CMK (cell line): ENCODE measurements around the gene PKP4.

Experiments used
- DNase-seq: peaks from one replicate; pipeline ENCODE4 v3.0.0-alpha.2; 2010; ENCODE audit warnings: low read depth

The PKP4 gene

DNA sequence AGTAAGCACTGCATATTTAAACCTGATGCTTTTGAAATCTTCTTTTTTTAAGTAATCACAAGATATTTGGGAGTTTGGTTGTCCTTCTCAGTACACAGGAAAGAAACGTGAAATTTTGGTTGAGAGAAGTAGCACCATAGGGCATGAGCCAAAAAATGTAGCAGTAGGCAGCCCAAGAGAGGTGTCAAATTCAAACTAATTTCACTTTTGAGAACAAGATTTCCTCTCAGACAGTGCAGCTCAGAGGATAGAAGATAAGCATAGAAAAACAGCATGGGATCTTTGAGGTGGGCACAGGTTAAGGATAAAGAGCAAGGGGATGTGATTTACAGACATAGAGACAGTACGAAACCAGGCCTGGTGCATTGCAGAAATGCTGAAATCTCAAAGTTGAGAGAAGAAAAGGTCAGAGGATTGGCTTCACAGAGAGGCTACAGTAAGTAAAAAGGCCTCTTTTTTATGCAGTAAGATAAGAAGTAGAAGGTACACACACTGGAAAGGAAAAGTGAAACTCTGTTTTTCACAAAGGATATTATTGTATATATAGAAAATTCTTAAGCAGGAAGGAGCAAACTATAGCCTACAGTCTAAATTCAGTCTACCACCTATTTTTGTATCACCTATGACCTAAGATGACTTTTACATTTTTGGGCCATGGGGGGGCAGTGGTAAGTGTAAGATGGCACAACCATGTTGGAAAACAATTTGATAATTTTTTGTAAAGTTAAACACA, 89.8 kb downstream of the PKP4 start:
- no peak for DNase-seq

DNA sequence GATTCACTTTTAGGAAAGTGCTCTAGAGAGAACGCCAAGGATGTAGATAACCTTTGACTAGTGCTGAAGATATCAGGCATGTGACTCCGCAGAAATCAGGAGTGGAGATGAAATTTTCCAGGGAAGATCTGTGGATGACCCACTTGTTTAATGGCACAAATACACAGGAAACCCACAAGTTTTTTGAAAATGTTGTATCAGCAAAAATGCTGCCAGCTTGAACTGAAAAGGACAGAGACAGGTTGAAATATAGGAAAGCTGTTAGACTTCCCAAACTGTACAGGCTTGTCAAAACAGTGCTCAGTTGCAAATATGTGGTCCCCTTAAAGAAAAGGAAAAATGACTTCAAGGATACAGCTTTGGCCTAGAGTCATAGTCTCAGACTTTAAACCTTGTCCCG, 96.5 kb downstream of the PKP4 start:
- DNase-seq = no peak

DNA sequence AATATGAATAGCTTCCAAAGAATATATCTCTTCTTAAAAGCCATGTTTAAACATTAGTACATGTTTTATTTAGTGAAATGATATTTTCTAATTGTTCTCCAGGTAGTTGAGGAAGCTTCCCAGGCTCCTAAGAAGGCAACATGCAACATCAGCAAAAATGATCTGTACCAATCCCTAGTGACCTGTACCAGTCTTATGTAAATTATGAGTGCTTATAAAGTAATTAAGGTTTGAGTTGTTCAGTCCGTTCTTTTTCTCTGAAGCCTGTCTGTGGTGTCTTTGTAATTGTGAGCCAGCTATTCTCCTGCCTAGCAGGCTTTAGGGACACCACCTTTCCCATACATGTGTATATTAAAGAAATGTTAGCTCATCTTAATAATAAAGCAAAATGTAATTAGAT, 98.2 kb downstream of the PKP4 start:
- DNase-seq = no peak

DNA sequence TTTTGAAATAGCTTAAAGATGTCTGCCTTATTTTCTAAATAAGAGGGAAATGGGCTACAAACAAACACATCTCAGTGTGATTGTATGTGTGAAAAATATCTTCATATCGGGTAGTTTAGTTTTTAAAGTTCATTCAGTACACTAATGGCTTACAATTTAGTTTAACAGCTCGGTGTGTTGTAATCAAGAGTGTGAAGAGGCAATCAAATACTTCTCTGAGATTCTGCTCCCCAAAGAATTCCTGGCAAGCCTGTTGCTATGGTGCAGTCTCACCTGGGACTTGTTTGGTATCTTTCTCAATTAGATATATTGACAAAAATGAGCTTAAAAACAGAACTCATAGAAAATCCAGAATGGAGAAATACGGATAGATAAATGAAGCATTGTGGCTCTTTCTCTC, 99.4 kb downstream of the PKP4 start:
- DNase-seq = no peak

DNA sequence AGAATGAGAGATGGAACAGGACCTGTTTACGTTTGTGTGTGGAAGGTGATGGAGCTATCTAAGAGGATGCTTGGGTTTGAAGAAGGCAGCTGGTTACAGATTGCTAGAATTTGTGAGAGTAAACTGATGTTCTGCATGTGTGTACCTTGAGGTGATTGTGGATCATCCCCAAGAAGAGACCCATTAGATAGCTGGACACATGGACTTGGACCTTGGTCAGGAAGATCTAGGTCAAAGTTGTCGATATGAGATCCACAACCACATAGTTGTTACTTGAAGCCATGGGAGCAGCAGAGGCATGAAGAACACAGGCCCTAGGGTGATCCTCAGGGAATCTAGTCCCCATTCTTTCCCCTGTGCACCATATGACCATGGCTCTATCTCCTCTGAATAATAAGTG, 101.0 kb downstream of the PKP4 start:
- no peak for DNase-seq

DNA sequence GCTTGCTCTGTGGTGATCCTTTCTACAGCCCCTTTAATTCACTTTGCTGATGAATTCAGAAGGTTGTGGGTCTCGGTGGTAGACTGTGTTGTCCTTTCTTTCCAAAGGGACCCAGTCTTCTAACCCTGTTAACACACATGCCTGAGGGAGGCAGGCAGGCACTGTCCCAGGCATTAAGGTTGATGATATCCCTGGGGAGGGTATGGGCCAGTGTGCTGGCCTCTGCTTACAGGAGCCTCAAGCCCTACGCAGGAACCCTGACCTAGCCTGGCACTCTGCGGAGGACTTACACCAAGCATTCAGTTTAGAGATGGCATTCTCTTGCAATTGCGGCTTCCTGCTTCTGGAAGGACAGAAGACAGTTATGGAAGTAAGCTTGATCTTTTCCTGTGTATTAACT, 102.5 kb downstream of the PKP4 start:
- DNase-seq = no peak

DNA sequence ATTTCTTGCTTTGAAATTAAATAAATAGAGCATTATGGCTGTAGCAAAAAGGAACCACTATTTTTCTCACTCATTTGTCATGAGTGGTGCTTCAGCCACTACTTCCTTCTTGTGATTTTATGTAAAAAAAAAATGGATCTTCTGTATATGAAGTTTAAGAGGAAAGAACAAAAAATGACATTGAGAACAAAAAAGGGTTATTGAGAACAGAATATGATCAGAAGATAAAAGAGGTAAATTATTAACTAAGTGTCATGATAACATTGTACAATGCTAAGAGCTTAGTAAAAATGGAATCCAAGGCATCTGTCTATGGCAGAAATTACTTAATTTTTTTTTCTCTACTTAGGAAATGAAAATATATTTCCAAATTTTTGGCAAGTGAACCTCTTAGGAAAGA, 103.5 kb downstream of the PKP4 start:
- DNase-seq = no peak

DNA sequence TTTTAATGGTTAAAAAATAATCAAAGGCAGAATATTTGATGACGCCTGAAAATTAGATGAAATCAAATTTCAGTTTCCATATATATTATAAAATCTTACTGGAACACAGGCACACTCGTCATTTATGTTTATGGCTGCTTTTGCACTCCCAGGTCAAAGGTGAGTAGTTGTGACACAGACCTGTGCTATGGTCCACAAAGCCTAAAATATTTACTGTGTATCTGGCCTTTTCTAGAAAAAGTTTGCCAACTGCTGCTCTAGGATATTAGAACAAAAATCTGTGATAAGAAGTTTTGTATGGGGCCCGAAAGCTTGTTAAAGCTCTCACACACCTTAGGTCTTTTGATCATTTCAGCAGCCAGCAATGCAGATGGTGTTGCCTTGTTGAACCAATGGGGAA, 104.3 kb downstream of the PKP4 start:
- no peak for DNase-seq

DNA sequence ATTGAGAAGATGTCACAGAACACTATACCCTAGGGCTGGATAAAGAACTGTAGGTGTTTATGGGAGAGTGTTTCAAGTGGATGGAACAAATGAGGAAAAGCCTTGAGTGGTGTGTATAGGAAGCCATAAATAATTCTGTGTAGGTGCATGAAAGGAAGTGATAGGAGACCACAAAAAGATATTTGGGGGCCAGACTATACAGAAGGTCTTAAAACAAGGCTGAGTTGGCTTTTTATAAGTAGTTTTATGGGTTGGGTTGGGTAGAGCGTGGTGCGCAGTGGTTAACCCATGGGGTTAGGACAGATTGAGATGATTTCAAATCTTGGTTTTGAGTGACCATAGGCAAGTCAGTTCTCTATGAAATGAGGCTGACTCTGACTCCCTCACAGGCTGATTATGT, 110.5 kb downstream of the PKP4 start:
- no peak for DNase-seq

DNA sequence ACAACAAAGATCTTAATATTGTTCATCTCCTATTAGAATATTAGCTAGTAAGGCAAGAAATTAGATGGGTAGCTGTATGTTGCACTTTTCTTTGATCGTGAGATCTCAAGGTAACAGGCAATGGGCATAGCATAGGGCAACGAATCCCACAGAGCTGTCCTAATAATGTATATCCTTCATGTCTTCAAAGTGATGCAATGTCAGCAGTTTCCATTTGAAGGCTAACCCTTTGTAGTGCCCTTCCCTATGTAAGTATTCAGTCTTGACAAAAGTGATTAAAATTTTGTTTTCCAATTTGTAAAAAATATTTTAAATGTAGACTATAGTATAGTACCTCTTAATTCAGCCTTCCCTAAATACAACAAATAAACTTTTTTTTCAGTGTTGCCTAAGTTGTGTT, 112.5 kb downstream of the PKP4 start:
- no peak for DNase-seq

DNA sequence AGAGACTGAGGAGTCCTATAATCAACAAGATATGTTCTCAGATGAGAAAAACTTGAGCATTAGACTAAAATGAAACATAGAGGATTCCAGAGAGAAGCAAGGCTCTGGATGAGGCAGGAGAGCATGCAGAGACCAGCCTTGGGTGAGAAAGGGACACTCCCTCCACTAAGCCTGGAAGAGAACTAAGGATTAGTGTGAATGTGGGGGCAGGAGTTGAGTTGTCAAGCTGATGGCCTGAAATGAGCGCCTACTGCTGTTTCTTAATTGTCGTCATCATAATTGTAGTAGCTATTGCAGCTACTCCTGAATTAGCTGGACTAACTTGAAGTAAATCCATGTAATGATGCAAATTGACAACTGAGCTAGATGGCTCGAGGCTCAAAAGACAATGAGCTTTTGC, 114.1 kb downstream of the PKP4 start:
- DNase-seq = no peak

DNA sequence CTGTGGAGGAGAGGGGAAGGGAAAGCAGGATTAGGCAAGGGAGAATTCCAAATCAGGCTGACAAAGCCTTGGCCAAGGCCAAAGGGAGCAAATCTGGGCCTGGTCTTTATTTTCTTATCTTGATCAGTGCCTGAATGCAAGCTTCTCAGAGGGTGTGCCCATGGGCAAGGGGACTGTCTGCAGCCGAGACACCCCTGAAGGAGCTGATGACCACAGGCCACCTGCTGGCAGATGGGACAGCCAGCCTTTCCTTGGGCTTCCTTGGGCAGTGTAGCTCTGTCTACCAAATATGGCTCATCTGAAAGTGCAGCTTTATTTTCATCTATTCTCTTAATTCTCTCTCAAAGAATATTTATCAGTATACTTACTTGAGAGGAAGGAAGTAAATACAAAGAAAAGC, 117.0 kb downstream of the PKP4 start:
- DNase-seq = no peak

DNA sequence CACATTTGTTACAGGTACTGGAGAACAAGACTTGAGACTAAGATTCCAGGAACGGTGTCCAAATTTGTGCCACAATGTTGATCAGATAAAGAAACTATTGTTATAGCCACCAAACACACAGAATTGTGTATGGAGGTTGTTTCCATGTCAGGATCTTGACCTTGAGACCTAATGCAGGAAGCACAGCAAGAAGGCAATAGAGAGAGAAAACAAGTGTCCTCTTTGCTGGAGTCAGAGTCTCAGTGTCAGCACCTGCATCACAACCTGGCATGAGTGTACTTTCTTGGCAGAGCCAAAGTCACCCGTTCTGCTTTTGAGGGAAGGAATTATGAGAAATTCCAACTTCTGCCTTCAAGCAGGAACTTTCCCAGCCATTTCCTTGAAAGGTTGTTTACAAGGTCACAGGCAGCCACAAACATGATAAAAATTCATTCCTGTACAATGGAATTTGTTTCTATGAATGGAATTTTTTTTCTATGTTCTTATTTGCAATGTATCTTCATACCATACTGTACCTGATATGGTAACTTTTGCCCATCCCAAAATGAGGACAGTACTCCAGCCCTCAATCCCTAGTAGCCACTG, 118.4 kb downstream of the PKP4 start:
- no peak for DNase-seq

DNA sequence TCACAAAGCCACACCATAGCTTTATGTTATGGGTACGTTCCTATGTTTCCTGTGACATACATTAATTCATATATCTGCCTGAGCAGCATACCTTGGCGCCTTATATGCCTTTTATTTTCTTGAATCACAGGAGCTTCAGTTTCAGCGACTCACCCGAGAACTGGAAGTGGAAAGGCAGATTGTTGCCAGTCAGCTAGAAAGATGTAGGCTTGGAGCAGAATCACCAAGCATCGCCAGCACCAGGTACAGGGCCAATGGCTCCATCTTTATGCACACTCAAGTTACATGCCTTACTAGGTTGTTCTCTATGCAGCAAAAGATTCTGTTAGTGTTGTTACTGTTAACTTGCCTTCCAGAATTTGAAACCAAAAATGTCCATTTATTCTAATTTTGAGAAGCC, 120.4 kb downstream of the PKP4 start:
- DNase-seq = no peak

DNA sequence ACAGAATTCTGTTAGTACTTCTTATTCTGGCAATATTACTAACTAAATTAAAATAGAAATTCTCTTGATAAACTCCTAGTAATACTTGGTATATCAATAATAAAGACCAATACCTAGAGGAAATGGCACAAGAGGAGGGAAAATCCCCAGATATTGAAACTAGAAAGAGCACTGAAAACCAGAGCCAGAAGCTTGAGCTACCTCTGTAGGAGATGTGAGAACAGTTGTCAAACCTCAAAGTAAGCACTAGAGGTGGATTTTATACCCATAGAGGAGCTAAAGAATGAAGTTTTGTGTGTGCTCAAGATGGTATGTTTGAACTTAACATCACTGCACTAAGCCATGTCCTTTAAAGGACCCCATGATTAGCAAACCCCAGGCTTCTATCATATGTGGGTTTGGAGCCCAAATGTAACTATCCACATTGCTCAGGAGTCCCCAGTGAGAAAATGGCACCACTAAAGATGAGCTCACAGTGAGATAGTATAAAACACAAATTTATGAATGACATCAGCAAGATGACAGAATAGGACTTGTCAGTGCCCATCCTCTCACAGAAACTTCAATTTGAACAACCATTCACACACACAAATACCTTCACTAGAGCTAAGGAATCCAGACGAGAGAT, 122.1 kb downstream of the PKP4 start:
- DNase-seq = no peak

DNA sequence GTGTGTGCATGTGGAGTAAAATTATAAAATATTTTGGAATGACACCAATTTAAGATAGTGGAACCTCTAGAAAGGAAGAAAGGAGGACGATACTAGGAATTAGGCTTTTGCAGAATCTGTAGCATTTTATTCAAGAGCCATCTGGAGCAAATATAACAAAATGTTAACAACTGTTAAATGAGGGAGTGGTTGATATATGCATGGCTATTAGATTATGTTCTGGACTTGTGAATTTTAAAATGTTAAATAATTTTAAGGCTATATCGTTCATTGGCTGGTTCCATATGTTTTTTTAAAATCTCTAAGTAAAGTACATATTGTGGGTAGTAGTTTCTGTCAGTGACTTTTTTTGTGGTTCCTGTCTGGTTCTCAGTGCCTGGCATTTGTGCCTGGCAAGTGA, 123.2 kb downstream of the PKP4 start:
- no peak for DNase-seq

DNA sequence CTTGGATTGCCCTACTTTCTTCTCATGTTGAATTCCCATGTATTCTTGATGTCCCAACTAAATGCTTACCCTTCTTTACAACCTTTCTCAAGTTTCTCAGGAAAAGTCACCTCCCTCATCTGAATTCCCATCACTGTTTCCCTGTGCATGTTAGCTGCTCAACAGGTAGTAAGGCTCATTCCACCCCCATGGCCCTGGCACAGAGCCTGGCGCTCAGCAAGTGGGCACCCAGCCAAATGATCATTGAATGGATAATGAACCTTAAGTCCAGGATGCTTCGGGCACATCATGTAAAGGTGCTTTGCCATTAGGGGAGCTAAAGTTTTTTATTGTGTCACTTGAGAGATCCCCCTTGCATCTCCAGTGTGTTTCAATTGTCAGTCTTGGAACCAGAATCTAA, 124.0 kb downstream of the PKP4 start:
- no peak for DNase-seq

DNA sequence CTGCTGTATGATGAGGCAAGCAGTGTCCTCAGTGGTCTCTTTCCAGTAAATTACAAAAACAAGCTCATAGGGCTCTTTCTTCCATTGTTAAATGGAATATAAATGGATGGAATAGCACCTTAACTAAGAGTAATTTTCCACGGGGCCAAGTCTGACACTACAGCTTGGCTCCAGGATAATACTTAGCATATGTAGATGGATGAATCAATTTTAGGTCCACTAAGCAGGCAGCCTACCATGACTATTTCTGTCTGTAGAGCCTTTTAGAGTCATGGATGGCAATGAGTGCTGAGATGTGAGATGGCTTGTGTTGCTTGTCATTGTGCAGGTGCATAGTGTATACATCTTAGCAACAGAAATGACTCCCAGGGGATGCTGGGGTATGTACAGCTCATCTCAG, 125.9 kb downstream of the PKP4 start:
- DNase-seq = no peak

DNA sequence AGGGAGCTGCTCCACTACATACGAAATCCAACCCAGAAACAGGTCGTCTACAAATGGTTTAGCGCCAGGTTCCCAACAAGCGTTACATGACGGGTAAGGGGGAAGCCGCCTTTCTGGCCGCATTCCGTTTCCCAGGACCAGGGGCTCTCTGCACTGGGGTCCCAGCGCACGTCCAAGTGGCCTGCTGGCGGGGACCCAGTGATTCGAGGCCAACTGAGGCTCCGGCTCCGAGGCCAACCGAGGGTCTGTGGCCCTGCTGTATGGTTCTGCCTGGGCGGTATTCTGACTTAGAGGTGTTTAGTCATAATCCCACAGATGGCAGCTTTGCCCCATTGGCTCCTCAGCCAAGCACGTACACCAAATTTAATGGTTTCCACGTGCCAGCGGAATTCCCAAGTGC, 127.2 kb downstream of the PKP4 start:
- DNase-seq = no peak

DNA sequence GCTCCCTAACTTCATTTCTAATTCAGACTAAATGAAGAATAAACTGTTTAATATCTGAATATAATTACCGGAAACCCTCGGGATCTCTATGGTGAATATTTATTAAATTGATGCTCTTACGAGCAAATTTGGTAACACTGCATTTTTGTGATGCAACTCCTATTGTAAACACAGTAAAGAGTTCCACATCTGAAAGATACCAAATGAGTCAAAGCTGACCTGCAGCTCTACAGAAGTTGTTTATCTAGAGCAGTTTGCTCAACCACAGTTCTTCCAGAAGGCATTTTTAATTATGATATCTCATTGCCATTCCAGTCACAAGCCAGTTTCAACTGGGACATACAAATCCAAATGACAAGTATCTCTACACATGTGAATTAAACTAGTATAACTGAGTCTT, 129.7 kb downstream of the PKP4 start:
- DNase-seq = no peak

DNA sequence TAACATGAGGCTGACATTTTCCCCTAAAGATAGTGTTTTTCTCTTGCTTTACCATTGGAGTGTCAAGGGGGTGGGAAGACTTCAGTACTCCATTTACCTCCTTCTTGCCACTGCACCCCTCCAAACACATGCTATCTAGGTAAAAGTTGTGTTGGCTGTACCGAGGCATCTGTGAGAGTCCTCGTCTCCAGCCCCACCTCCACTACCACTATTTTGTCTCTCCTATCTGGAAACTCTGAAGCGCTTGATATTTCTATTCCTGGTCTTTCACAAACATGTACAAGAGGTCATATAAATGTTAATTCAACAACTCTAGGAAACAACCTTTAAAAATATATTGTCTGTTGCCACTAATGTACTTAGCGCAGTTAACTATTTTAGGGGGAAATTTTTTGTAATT, 132.6 kb downstream of the PKP4 start:
- no peak for DNase-seq

DNA sequence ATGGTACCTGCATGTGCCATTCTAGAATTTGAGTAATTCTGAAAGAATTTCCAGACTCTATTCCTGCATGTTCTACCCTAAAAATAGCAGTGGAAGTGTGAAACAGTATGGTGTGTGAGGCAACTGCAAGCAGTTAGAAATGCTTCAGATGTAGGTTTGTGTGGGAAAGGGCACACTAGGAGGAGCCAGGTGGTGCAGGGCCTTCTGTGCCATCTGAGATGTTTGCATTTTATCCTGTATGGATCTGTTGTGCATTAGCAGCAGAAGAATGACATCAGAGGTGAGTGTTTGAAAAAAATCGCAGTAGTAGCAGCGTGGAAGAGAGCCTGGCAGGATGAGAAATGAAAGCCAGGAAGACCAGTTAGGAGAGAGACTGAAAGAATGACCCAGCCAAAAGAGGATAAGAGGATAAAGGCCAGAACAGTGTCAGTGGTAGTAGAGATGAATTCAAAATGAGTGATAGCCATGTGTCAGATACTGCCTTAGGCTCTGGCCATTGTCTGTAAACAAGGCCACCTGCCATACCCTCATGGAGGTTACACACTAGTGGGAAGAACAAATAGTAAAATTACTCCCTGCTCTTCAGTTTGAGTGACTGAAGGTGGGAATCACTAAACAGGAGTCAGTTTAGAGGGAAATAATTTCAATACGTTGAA, 142.2 kb downstream of the PKP4 start:
- no peak for DNase-seq

DNA sequence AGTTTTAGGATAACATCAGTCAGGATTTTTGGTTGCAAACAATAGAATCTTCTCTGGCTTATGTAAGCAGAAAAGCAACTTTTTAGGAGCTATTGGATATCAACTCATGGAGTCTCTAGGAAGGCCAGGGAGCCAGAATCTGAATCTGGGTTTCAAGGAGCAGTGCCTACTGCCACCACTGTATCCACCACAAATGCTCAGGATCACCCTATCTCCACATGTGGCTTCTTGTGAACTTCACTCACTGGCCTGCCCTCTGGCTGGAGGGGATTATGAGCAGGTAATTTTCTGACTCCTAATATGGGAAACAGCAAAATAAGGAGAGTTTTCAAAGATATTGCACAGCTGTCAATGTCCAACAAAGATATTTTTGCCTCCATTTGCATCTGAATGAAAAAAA, 142.9 kb downstream of the PKP4 start:
- DNase-seq = no peak
